GM12878 (cell line): Measurements from ENCODE around the gene DGKE. TPM values are rescaled to one million over a fixed set of nuclear protein-coding genes. Genes with fewer than 3 reads are reported as not detected.

Source experiments
- CHD2 ChIP-seq: IDR thresholded peaks from 2 replicates; pipeline ENCODE4 v1.6.1; 2011; ENCODE audit warnings: low read depth, low read length, improper control_type of control experiment, borderline replicate concordance
- ESRRA ChIP-seq: IDR thresholded peaks from 2 replicates; pipeline ENCODE4 v1.6.1; 2012; ENCODE audit warnings: mild to moderate bottlenecking, low read length, improper control_type of control experiment
- FOXM1 ChIP-seq: IDR thresholded peaks from 2 replicates; pipeline ENCODE4 v1.6.1; 2012; ENCODE audit warnings: low read depth, mild to moderate bottlenecking, inconsistent platforms, low read length, moderate library complexity
- MYC ChIP-seq: IDR thresholded peaks from 2 replicates; pipeline ENCODE4 v1.6.1; 2011; ENCODE audit warnings: mild to moderate bottlenecking, low read length, moderate library complexity, inconsistent platforms; ENCODE audit not compliant: insufficient read depth, insufficient replicate concordance, insufficient read length, severe bottlenecking
- NR2F1 ChIP-seq: fragments of 450-650 bp; conservative IDR thresholded peaks from 2 replicates; pipeline ENCODE4 v1.6.1; 2017; ENCODE audit warnings: mild to moderate bottlenecking
- PAX5 ChIP-seq: IDR thresholded peaks from 2 replicates; pipeline ENCODE4 v1.6.1; 2011; ENCODE audit warnings: low read depth, low read length, borderline replicate concordance
- POU2F2 ChIP-seq: IDR thresholded peaks from 3 replicates; pipeline ENCODE4 v1.6.1; 2011; ENCODE audit warnings: low read depth, mild to moderate bottlenecking, low read length, borderline replicate concordance
- RAD51 ChIP-seq: fragments of 450-650 bp; IDR thresholded peaks from 2 replicates; pipeline ENCODE4 v1.6.1; 2016; ENCODE audit warnings: moderate library complexity, mild to moderate bottlenecking, inconsistent platforms
- RUNX3 ChIP-seq: IDR thresholded peaks from 2 replicates; pipeline ENCODE4 v1.6.1; 2012; ENCODE audit warnings: low read length, inconsistent platforms
- SMARCA5 ChIP-seq: fragments of 450-650 bp; IDR thresholded peaks from 2 replicates; pipeline ENCODE4 v1.6.1; 2017; ENCODE audit warnings: mild to moderate bottlenecking
- polyA plus RNA-seq, 11 experiments: library from polyadenylated mRNA; depleted of rRNA in 4 of 11; unstranded in 6 of 11; stranded (reverse) in 5 of 11; fragments of >200 nt; fragmentation: Nextera tagmentation in 4 of 11; fragmentation: Illumina TruSeq in 1 of 11; extraction: Ambion mirVana in 4 of 11; extraction: Trizol in 1 of 11; gene quantifications; 1 replicate in 1 of 11; 2 replicates in 10 of 11; pipeline versions ENCODE4 v1.2.1 to v1.2.3, GENCODE V29; 2011 to 2016; ENCODE audit warnings: inconsistent platforms in 2 of 11, missing spikeins in 2 of 11, low read depth in 1 of 11
- total RNA-seq, 4 experiments: library from RNA; depleted of rRNA in 3 of 4; stranded (reverse); fragments of >200 nt in 3 of 4; fragmentation: Illumina TruSeq in 1 of 4; extraction: Trizol in 1 of 4; gene quantifications; 2 replicates each; pipeline versions ENCODE4 v1.2.1 to v1.2.3, GENCODE V29; 2013 to 2021
- TF ChIP-seq, protein P1 (sequence below), 3 experiments: IDR thresholded peaks in 2 of 3; conservative IDR thresholded peaks in 1 of 3; 2 replicates each; pipeline ENCODE4 v1.5.1; 2011; ENCODE audit warnings: low read depth in 3 of 3, low read length in 3 of 3, mild to moderate bottlenecking in 3 of 3, control low read depth in 2 of 3, moderate library complexity in 2 of 3, inconsistent platforms in 1 of 3, mixed read lengths in 1 of 3; ENCODE audit not compliant: control insufficient read depth in 2 of 3, insufficient read depth in 1 of 3; ENCODE audit errors: extremely low read depth in 1 of 3
- TF ChIP-seq, protein P2 (sequence below): fragments of 450-650 bp; formaldehyde crosslinking; IDR thresholded peaks from 2 replicates; pipeline ENCODE4 v1.5.0; 2022; ENCODE audit warnings: mild to moderate bottlenecking, missing genetic modification characterization
- TF ChIP-seq, protein P3 (sequence below): fragments of 450-650 bp; IDR thresholded peaks from 2 replicates; pipeline ENCODE4 v1.6.1; 2016; ENCODE audit warnings: mild to moderate bottlenecking

The DGKE gene
- total and polyA plus RNA-seq, 10 of the 15 experiments (the other 5 are each of a cell fraction or from before 2014, with no cell fraction given): 2.8 to 18.0 (median 11.6) TPM

DNA sequence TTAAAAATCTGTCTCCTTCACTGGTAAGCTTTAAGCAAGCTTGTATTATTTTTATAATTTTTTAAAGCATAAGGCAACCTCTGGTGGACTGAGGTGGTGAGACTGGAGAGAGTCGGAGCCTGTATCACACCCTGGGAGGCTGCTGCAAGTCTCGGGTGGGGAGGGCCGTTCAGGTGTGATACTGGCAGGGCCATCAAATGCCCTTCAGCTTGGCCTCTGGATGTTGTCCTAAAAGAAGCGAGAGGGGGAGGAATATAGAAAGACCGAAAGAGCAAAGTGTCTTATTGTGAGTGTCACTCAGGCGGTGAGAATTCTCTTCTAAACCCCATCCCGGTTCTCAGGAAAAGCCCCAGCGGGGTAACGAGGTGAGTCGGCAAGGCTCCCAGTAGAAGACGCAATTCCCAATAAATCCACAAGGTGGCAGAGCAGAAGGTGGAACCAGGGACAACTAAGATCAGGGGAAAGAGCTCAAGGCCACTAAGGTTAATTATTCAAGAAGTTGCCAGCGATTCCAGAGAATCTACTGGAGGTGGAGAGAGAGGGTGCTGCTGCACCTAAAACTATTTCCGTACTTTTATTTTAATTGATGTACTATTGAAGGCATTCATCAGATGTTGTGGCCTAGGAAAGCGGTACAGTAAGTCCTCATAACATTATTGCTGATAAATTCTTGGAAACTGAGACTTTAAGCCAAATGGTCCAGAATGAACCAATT, 14.4 kb upstream of the DGKE start (continued):
- TF ChIP-seq, protein P1, sequence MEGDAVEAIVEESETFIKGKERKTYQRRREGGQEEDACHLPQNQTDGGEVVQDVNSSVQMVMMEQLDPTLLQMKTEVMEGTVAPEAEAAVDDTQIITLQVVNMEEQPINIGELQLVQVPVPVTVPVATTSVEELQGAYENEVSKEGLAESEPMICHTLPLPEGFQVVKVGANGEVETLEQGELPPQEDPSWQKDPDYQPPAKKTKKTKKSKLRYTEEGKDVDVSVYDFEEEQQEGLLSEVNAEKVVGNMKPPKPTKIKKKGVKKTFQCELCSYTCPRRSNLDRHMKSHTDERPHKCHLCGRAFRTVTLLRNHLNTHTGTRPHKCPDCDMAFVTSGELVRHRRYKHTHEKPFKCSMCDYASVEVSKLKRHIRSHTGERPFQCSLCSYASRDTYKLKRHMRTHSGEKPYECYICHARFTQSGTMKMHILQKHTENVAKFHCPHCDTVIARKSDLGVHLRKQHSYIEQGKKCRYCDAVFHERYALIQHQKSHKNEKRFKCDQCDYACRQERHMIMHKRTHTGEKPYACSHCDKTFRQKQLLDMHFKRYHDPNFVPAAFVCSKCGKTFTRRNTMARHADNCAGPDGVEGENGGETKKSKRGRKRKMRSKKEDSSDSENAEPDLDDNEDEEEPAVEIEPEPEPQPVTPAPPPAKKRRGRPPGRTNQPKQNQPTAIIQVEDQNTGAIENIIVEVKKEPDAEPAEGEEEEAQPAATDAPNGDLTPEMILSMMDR (IDR thresholded peaks at IDR 0.05 in 2 of 3, conservative IDR thresholded peaks at IDR 0.05 in 1 of 3; ENCODE audit: control insufficient read depth in 2 of 3, extremely low read depth in 1 of 3, insufficient read depth in 1 of 3, low read depth in 3 of 3, low read length in 3 of 3): peak; percentile 76 to 85 (median 81)
- TF ChIP-seq RAD51: no peak
- TF ChIP-seq RUNX3: no peak
- peak; percentile 71 for TF ChIP-seq NR2F1
- TF ChIP-seq MYC: no peak
- TF ChIP-seq PAX5: no peak
- peak; percentile 26; the same call in 1 of the 2 replicates for TF ChIP-seq FOXM1
- peak; percentile 35; the same call in 1 of the 2 replicates for TF ChIP-seq SMARCA5
- no peak for TF ChIP-seq ESRRA
- TF ChIP-seq, protein P2, sequence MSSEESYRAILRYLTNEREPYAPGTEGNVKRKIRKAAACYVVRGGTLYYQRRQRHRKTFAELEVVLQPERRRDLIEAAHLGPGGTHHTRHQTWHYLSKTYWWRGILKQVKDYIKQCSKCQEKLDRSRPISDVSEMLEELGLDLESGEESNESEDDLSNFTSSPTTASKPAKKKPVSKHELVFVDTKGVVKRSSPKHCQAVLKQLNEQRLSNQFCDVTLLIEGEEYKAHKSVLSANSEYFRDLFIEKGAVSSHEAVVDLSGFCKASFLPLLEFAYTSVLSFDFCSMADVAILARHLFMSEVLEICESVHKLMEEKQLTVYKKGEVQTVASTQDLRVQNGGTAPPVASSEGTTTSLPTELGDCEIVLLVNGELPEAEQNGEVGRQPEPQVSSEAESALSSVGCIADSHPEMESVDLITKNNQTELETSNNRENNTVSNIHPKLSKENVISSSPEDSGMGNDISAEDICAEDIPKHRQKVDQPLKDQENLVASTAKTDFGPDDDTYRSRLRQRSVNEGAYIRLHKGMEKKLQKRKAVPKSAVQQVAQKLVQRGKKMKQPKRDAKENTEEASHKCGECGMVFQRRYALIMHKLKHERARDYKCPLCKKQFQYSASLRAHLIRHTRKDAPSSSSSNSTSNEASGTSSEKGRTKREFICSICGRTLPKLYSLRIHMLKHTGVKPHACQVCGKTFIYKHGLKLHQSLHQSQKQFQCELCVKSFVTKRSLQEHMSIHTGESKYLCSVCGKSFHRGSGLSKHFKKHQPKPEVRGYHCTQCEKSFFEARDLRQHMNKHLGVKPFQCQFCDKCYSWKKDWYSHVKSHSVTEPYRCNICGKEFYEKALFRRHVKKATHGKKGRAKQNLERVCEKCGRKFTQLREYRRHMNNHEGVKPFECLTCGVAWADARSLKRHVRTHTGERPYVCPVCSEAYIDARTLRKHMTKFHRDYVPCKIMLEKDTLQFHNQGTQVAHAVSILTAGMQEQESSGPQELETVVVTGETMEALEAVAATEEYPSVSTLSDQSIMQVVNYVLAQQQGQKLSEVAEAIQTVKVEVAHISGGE: no peak
- 0 out of 3 replicates have a peak, but pooled peaks have one; percentile 16 for TF ChIP-seq POU2F2
- no peak for TF ChIP-seq CHD2
- TF ChIP-seq, protein P3, sequence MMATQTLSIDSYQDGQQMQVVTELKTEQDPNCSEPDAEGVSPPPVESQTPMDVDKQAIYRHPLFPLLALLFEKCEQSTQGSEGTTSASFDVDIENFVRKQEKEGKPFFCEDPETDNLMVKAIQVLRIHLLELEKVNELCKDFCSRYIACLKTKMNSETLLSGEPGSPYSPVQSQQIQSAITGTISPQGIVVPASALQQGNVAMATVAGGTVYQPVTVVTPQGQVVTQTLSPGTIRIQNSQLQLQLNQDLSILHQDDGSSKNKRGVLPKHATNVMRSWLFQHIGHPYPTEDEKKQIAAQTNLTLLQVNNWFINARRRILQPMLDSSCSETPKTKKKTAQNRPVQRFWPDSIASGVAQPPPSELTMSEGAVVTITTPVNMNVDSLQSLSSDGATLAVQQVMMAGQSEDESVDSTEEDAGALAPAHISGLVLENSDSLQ: peak; percentile 44
